Measurements from ENCODE around the gene SPOP.

DNA sequence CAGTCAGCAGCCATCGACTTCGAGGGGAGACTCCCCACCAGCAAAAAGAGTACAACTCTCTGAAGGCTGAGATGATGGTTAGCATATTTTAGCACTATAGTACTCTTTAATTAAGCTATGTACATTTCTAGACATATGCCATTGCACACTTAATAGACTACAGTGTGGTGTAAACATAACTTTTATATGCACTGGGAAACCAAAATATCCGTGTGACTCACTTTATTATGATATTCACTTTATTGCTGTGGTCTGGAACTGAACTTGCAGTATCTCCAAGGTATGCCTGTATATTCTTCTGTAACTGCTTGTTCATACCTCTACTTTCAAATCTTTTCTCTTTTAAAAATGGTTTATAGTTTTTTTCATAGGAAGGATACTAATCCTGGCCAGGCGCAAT is 113.3 kb downstream of the SPOP start:
- no peak for TF ChIP-seq L3MBTL2 (conservative IDR thresholded peaks at IDR 0.05)
- TF ChIP-seq, protein P1, sequence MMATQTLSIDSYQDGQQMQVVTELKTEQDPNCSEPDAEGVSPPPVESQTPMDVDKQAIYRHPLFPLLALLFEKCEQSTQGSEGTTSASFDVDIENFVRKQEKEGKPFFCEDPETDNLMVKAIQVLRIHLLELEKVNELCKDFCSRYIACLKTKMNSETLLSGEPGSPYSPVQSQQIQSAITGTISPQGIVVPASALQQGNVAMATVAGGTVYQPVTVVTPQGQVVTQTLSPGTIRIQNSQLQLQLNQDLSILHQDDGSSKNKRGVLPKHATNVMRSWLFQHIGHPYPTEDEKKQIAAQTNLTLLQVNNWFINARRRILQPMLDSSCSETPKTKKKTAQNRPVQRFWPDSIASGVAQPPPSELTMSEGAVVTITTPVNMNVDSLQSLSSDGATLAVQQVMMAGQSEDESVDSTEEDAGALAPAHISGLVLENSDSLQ (IDR thresholded peaks at IDR 0.05), result no peak
- no peak for TF ChIP-seq CTBP1 (IDR thresholded peaks at IDR 0.05; ENCODE audit: borderline replicate concordance)
- no peak for TF ChIP-seq BHLHE40 (IDR thresholded peaks at IDR 0.05; ENCODE audit: borderline replicate concordance)
- no peak for TF ChIP-seq FOXA1 (IDR thresholded peaks at IDR 0.05)
- TF ChIP-seq FOXK2 (IDR thresholded peaks at IDR 0.05), result no peak
